Mucosa of descending colon (tissue), 3 donors: ENCODE measurements around the gene ZNF407. TPM values are rescaled to one million over a fixed set of nuclear protein-coding genes. Genes with fewer than 3 reads are reported as not detected.

ENCODE experiments used
- ATAC-seq: fragments of 200-7000 bp; cut with Tn5 transposase; one replicate; pipeline ENCODE4 v1.9.1; 2020; ENCODE audit warnings: mild to moderate bottlenecking, moderate library complexity
- DNase-seq, 3 donors: peaks; one replicate each; pipeline ENCODE4 v3.0.0-alpha.2; 2020
- H3K36me3 ChIP-seq: fragments of 200-600 bp; one replicate; pipeline ENCODE4 v1.8.0; 2021; ENCODE audit warnings: low read depth, mild to moderate bottlenecking
- H3K4me1 ChIP-seq: fragments of 200-600 bp; one replicate; pipeline ENCODE4 v1.8.0; 2021; ENCODE audit warnings: low read depth, mild to moderate bottlenecking
- H3K4me3 ChIP-seq: fragments of 200-600 bp; one replicate; pipeline ENCODE4 v1.8.0; 2021; ENCODE audit warnings: mild to moderate bottlenecking
- H3K9me3 ChIP-seq: fragments of 200-600 bp; one replicate; pipeline ENCODE4 v1.8.0; 2021; ENCODE audit warnings: mild to moderate bottlenecking
- CTCF ChIP-seq: fragments of 200-600 bp; IDR thresholded peaks from one replicate; pipeline ENCODE4 v1.8.0; 2022; ENCODE audit warnings: antibody characterized with exemption, mild to moderate bottlenecking
- intact Hi-C, 2 donors: fragments of 100-400 bp; cut with DNase I in 1 of 2; cut with micrococcal nuclease in 1 of 2; formaldehyde crosslinking; loops; one replicate each; pipeline versions ENCODE4 v1.11.0 to v1.11.1; 2022; cut with DNase I, micrococcal nuclease
- total RNA-seq, 3 donors: library from RNA; stranded (reverse); fragmentation: NEBNext Ultra II Directional in 2 of 3; extraction: Animal tissue kit (Norgen Biotek cat#: 25700) in 2 of 3; gene quantifications; one replicate each; pipeline versions ENCODE4 v1.2.1 to v1.2.4, GENCODE V29; 2021 to 2023
- donor health status: DM: no; HTN: no; CAD: no; lungs with moderate emphysema.
- donor health status: DM: no; HTN: no; CAD: no.
- donor health status: DM: no; HTN: yes; CAD: no.

ZNF407 gene
- total RNA-seq, 3 donors from 2014 or later, result 13.0 to 25.1 (median 18.8) TPM

GRCh38 chr18:74597034-74597661 lies 522 bp upstream of the ZNF407 start:
- no peaks in the 10 kb centered on the region for H3K9me3 ChIP-seq
- intact Hi-C loops, result no loop called here
- ATAC-seq, result peak; percentile 63

GRCh38 chr18:74598350-74599001 lies 806 bp downstream of the ZNF407 start:
- ATAC-seq, result peak; percentile 60

More at GRCh38 chr18:74597034-74597661, 522 bp upstream of the ZNF407 start:
- Histone ChIP-seq H3K36me3 (no peaks in the 10 kb centered on the region), H3K4me1 (peaks cover 18% of the 10 kb centered on the region), H3K4me3 (peak overlapping the region; percentile 80)
- no peak for TF ChIP-seq CTCF
- peak; percentile 74 to 81 (median 81) for DNase-seq

GRCh38 chr18:74604361-74604760 lies 6.7 kb downstream of the ZNF407 start:
- Histone ChIP-seq H3K36me3 (no peaks in the 10 kb centered on the region), H3K4me3 (no peak overlapping the region), H3K9me3 (no peaks in the 10 kb centered on the region), H3K4me1 (peaks cover under 1% of the 10 kb centered on the region)
- intact Hi-C loops, result no loop called here
- ATAC-seq (no peak), DNase-seq (no peak)
- no peak for TF ChIP-seq CTCF

More at GRCh38 chr18:74598350-74599001, 806 bp downstream of the ZNF407 start:
- no peak for TF ChIP-seq CTCF
- peak; percentile 59 to 85 (median 72) for DNase-seq
- intact Hi-C loops, result no loop called here
- Histone ChIP-seq H3K9me3 (no peaks in the 10 kb centered on the region), H3K4me1 (peaks cover 18% of the 10 kb centered on the region), H3K4me3 (peak overlapping the region; percentile 80), H3K36me3 (no peaks in the 10 kb centered on the region)

- ATAC-seq (no peak), DNase-seq (no peak)
- no peak for TF ChIP-seq CTCF
- Histone ChIP-seq H3K9me3 (no peaks in the 10 kb centered on the region), H3K4me3 (no peak overlapping the region), H3K4me1 (no peaks in the 10 kb centered on the region), H3K36me3 (no peaks in the 10 kb centered on the region)
- intact Hi-C loops, result no loop called here
Observed at GRCh38 chr18:74604774-74605173, 7.1 kb downstream of the ZNF407 start.

DNA sequence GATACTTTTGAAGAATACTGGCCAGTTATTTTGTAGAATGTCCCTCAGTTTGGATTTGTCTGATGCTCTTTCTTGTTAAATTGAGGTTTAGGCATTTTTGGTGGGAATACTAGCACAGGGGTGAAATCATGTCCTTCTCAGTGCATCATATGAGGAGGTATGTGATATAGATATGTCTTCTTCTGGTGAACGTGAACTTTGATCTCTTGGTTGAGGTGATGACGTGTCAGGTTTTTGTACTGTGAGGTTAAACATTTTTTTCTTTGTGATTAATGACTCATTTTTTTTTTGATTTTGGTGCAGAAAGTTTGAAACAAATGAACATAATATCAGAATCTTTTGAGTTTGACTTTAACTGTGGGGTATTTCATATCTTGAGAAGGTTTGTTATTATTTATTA lies 11.0 kb downstream of the ZNF407 start:
- DNase-seq, result no peak

More for the DNA sequence above, 11.0 kb downstream of the ZNF407 start:
- intact Hi-C loops, result no loop called here
- TF ChIP-seq CTCF, result no peak
- no peaks in the 10 kb centered on the region for H3K9me3 ChIP-seq
- no peaks in the 10 kb centered on the region for H3K36me3 ChIP-seq
- no peak overlapping the region for H3K4me3 ChIP-seq
- H3K4me1 ChIP-seq, result no peaks in the 10 kb centered on the region
- ATAC-seq, result no peak
